Stimulated activated naive CD4-positive, alpha-beta T cell treated with Interleukin-2 at 50 U/mL for 16 hours (primary cell): ENCODE results near the gene STAT5A.

Experiments used
- DNase-seq: peaks from one replicate; lab custom pipeline; 2025; lab: John Stamatoyannopoulos, UW

Gene STAT5A

GRCh38 chr17:42268236-42268635 lies 20.1 kb upstream of the STAT5A start:
- DNase-seq: no peak

- DNase-seq: no peak
Measured at GRCh38 chr17:42270170-42270535, 18.1 kb upstream of the STAT5A start.

DNA sequence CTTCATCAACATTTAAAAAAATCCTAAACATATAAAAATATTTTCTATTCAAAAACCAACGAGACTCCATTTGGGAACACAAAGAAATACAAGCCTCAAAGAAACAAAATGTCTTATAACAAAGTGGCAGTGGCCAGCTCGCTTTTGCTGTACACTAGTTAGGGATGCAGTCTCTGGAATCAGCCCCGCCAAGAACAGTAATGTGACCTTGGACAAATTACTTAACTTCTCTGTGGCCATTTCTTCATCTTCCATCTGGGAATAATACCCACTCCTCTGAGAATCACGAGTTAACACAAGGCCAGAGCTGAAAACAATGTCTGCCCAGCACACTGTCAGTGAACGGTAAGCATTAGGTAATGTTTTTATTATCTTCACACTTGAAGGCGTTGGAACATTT lies 17.7 kb upstream of the STAT5A start:
- DNase-seq: no peak

- DNase-seq: no peak
Measured at GRCh38 chr17:42271006-42271778, 17.1 kb upstream of the STAT5A start.

DNA sequence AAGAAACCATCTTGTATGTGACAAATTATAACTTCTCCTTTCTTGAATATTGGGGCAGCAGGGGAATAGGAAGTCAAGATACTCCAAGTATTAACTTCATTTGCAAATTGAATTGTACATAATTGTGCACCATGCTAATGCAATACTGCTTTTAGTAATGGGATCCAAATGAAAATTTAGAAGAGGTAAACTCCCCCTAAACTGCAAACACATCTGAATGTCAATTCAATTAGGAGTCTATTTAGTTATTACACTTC lies 16.6 kb upstream of the STAT5A start:
- DNase-seq: no peak

DNA sequence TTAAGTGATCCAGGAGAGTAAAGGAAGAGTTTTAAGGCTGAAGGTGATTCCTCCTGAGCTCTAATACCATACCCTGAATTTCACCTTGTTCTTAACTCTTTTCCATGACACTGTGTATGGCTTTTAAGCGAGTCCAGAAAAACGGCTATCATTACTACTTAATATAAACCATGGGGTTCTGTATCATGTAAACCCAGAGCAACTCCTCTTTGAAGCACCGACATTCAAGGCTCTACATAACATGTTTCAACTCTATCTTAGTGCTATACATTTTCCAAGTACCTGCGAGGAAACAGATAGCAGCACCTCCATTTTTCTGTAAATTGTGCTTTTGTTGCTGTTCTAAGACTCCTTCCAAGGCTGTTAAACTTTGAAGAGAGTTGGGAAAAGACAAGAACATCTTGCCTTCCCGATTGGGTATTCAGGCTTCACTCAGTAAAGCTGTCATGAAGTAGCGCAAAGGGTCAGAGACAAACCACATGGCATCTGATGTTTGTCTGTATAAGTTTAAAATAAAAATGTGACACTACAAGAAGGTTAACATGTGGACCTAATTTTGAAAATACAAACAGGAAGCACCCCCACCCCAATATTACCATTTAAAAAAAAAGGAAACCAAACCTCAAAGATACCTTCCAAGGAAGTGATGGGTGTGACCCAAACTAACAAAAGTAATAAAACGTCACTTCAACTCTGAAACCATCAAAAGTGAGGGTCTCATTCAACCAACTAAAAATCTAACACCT lies 16.0 kb upstream of the STAT5A start:
- no peak for DNase-seq

- no peak for DNase-seq
Measured at GRCh38 chr17:42273474-42274252, 14.6 kb upstream of the STAT5A start.

GRCh38 chr17:42274253-42274542 lies 14.1 kb upstream of the STAT5A start:
- DNase-seq: no peak

GRCh38 chr17:42274812-42275526 lies 13.3 kb upstream of the STAT5A start:
- DNase-seq: no peak

GRCh38 chr17:42275527-42276358 lies 12.6 kb upstream of the STAT5A start:
- DNase-seq: peak; percentile 27

GRCh38 chr17:42276359-42276608 lies 12.0 kb upstream of the STAT5A start, which contains the start of gene STAT5B:
TSS of gene STAT5B (minus strand) at chr17:42276391. CDS start at chr17:42232127, 44,264 bp downstream.
- DNase-seq: peak; percentile 49

DNA sequence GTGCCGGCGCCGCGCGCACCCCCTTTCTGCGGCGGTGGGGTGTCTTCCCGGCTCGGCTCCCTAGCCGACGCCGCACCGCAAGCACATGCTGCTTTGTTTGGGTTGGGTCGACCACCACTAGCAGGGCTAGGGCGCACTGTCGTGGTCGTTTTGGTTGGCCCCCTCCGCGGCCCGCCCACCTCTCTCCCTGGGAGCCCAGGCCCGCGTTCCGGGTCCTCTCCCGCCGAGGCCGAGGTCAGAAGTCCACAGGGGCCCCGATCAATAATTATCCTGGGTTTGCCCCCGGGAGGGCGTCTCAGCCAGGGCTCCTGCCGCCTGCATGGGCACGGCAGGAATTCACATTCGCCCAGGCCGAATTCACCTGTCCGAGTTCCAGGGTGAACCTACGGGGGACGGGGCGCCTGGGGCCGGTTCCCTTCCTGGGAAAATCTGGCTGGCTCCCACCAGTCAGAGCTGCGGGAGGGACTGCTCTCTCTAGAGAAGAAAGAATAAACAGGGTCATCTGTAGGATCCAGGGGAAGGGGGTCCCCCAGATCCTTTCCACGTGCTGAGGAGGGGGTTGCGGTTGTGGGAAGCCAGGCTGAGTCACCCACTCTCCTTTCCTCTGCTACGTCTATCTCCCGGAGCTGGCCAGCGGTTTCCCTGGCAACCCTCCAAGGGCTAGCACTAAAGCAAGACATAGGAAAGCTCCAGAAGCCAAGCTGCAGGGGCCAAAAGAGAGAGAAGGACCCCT lies 11.5 kb upstream of the STAT5A start:
- no peak for DNase-seq

DNA sequence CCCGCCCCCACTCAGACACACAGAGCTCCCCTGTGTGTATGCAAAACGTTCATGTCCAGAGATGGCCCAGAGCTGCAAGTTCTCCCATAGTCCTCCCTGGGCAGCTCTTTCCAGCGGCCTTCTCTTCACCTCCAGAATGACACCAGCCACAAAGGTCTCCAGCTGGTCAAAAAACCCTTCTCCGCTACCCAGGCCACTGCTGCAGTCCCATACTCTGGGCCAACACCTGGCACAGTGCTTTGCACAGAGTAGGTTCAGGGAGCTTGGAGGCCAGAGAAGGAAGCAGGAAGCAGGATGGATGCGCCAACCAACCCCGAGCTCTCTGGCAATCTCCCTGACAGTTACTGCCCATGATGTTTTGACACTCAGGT lies 11.0 kb upstream of the STAT5A start:
- DNase-seq: no peak

DNA sequence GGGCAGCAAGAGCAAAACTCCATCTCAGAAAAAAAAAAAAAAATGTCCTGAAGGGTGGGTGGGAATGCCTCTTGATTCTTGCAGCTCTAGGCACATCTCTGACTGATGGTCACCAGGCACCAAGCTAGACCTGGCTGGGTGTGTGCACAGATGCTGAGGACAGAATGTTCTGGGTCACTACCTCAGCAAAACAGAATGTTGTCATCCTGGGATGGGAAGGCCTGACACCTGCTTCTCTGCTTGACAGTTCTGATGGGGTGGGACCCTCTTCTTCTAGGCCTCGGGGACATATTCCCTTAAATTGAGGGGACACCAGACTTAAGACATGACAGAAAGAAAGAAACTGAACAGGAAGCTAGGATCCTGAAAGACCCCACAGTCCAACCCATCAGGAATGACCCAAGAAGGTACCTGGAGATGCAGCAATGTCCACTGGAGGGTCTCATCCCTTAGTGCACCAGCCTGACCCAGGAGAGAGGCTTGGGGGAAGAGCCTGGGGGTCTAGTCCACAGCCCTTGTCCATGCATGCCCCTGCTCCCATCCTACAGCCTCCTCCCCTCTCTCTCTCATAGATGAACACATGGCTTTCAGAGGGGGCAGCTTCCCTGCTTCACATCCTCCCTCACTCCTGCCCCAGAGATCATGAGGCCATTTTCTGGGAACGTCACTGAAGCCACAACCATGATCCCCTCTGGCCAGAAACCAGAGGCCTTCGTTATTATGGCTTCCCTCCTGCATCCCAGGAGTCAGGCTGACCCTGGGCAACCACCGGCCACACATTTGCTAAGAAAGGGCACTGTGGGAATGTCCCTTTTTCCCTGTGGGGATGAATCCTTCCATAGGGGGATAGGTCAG lies 8.3 kb upstream of the STAT5A start:
- DNase-seq: no peak

- no peak for DNase-seq
Measured at GRCh38 chr17:42281571-42282096, 6.7 kb upstream of the STAT5A start.

DNA sequence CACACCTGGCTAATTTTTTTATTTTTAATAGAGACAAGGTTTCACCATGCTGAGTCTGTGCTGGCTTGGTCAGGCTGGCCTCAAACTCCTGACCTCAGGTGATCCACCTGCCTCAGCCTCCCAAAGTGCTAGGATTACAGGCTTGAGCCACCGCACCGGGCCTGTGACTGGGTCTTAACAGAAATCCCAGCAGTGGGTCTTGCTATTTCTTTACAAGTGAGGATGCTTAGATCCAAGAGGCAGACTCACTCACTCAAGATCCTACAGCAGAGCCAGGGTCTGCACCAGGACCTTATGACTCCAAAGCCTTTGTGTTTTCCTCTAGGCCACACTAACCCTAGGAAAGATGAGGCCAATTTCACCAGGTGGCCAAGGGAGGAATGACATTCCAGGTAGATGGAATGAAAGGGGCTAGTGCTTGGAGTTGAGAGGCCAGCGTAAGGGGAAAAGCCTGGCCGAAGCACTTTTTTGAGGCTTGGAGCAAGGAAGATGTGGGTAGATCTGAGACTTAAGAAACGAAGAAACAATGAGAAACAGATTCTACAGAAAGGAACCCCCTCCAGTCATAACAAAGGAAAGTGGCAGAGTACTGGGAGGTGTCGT lies 5.7 kb upstream of the STAT5A start:
- no peak for DNase-seq

DNA sequence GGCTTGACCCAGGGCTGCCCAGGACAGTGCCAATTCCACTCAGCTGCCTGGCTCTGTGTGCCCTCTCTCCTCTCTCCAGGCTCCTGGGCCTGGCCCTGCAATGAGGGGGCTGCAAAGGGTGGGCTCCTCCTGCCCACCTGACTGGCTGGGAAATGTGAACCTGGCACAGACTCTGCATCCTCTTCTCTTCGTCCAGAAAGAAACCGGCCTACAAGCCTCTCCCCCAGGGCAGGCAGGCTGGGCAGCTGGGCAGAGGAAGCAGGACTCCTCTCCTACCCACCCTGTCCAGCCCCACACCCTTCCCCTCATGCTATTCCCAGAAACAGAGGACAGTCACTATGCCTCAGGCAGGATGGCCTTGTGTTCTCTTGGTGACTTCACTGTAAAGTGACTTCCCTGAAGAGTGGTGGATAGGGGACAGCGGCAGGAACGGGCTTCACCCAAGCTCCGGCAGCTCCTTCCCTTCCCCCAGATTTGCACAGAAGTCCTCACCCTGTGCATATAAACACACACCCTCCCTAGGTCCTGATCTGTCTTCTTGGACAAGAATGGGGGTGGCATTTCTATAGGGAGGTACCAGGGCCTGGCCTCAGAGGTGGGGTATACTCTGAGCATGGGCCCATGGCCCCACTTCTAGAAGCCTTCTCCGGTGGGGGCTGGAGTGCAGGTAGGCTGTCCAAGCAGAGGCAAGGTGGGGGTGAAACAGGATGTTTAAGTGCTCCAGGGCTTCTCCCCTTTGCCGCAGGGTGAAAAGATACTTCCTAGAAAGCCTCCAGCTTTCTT lies 4.9 kb upstream of the STAT5A start:
- no peak for DNase-seq

GRCh38 chr17:42284024-42284369 lies 4.3 kb upstream of the STAT5A start:
- DNase-seq: no peak

DNA sequence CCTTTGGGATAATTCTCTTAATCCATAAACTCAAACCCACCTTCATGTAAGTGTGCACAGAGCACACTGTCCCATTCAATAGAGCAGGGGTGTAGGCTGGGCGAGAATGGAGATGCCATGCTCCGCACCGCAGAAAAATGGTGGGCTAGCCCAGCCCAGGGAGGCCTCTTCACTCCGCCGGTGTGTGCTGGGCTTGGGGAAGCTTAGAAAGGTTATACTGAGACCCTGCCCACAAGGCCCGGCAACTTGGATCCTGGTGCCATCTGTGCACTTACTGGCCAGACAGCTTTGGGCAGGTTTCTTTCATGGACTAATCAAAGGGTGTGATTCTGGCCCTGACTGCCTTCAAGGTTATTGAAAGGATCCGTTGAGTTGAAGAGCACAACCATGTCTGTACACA lies 3.7 kb upstream of the STAT5A start:
- no peak for DNase-seq
